HEK293T (cell line): Measurements from ENCODE around the gene SCLY.
"Not testable (repeated sequence)": the region's sequence is repeated elsewhere in the genome, so short reads cannot be mapped to it uniquely, and the experiment has no call there.

Experiments used
- CTCF ChIA-PET: fragments of 350-600 bp; formaldehyde crosslinking; extraction: SDS; loops from one replicate; lab custom pipeline; 2021; ENCODE audit warnings: antibody characterized with exemption, inconsistent platforms; lab: Yijun Ruan, JAX
- POLR2A ChIA-PET: fragments of 350-600 bp; formaldehyde crosslinking; extraction: SDS; loops from one replicate; lab custom pipeline; 2020; ENCODE audit warnings: antibody characterized with exemption, inconsistent platforms; lab: Yijun Ruan, JAX
- DNase-seq: peaks from one replicate; pipeline ENCODE4 v3.0.0; 2012; ENCODE audit warnings: mixed read lengths; ENCODE audit errors: extremely low spot score
- ARNT ChIP-seq: fragments of 450-650 bp; IDR thresholded peaks from 2 replicates; pipeline ENCODE4 v1.6.1; 2017; ENCODE audit warnings: mild to moderate bottlenecking
- BHLHE40 ChIP-seq: fragments of 450-650 bp; IDR thresholded peaks from 2 replicates; pipeline ENCODE4 v1.6.1; 2016; ENCODE audit warnings: mild to moderate bottlenecking, moderate library complexity, borderline replicate concordance
- CTBP1 ChIP-seq: fragments of 450-650 bp; IDR thresholded peaks from 2 replicates; pipeline ENCODE4 v1.6.1; 2016; ENCODE audit warnings: borderline replicate concordance
- ELF4 ChIP-seq: fragments of 450-650 bp; IDR thresholded peaks from 2 replicates; pipeline ENCODE4 v1.6.1; 2017; ENCODE audit warnings: antibody characterized with exemption
- FOXA1 ChIP-seq: fragments of 450-650 bp; IDR thresholded peaks from 2 replicates; pipeline ENCODE4 v1.6.1; 2016; ENCODE audit warnings: mild to moderate bottlenecking
- FOXK2 ChIP-seq: fragments of 450-650 bp; IDR thresholded peaks from 2 replicates; pipeline ENCODE4 v1.6.1; 2016; ENCODE audit warnings: mild to moderate bottlenecking
- FOXM1 ChIP-seq: fragments of 450-650 bp; IDR thresholded peaks from 2 replicates; pipeline ENCODE4 v1.6.1; 2017; ENCODE audit warnings: mild to moderate bottlenecking, borderline replicate concordance
- HDGF ChIP-seq: fragments of 450-650 bp; IDR thresholded peaks from 2 replicates; pipeline ENCODE4 v1.6.1; 2017; ENCODE audit warnings: antibody characterized with exemption, borderline replicate concordance
- L3MBTL2 ChIP-seq: fragments of 450-650 bp; conservative IDR thresholded peaks from 2 replicates; pipeline ENCODE4 v1.6.1; 2016; ENCODE audit warnings: mild to moderate bottlenecking
- LEF1 ChIP-seq: fragments of 450-650 bp; IDR thresholded peaks from 2 replicates; pipeline ENCODE4 v1.6.1; 2017; ENCODE audit warnings: mild to moderate bottlenecking, borderline replicate concordance
- NFRKB ChIP-seq: fragments of 450-650 bp; IDR thresholded peaks from 2 replicates; pipeline ENCODE4 v1.6.1; 2016; ENCODE audit warnings: mild to moderate bottlenecking, moderate library complexity
- SP1 ChIP-seq: fragments of 450-650 bp; IDR thresholded peaks from 2 replicates; pipeline ENCODE4 v1.6.1; 2017
- SUZ12 ChIP-seq: fragments of 450-650 bp; IDR thresholded peaks from 2 replicates; pipeline ENCODE4 v1.6.1; 2016; ENCODE audit warnings: mild to moderate bottlenecking
- TARDBP ChIP-seq: fragments of 450-650 bp; IDR thresholded peaks from 2 replicates; pipeline ENCODE4 v1.6.1; 2016
- ZNF384 ChIP-seq: fragments of 450-650 bp; IDR thresholded peaks from 2 replicates; pipeline ENCODE4 v1.6.1; 2016
- TF ChIP-seq, protein P1 (sequence below): fragments of 450-650 bp; IDR thresholded peaks from 2 replicates; pipeline ENCODE4 v1.6.1; 2016

Gene SCLY

GRCh38 chr2:238045575-238045974 lies 15.2 kb upstream of the SCLY start:
- CTCF ChIA-PET: no interaction called here
- DNase-seq: no peak
- POLR2A ChIA-PET: no interaction called here

DNA sequence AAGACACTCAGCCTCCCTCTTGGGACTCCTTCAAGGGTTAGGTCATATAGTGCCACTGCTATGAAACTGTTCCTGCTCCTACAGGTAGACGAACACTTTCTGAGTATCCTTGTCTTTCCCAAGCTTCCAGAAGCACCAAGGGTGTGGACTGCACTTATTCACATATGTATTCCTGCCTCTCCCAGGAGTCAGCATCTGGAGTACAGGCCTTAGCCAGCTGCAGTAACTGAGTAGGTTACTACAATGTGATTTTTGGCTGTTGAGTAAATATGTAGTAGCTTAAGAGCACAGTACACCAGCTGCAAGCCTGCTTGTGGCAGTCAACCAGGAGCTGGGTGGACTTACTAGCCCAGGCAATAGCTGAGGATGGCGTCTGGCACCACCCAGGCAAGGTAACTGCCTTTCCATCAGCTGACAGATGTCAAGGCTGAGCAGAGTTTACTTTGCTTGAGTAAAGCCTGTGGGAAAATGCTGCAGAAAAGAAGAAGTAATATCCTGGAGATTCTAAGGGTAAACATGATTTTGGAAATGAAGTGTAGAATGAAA lies 14.0 kb upstream of the SCLY start:
- ChIA-PET POLR2A (no interaction called here), CTCF (no interaction called here)
- no peak for TF ChIP-seq BHLHE40
- no peak for TF ChIP-seq LEF1
- TF ChIP-seq FOXA1: no peak
- no peak for TF ChIP-seq TARDBP
- TF ChIP-seq SUZ12: no peak
- no peak for TF ChIP-seq FOXK2
- TF ChIP-seq, protein P1, sequence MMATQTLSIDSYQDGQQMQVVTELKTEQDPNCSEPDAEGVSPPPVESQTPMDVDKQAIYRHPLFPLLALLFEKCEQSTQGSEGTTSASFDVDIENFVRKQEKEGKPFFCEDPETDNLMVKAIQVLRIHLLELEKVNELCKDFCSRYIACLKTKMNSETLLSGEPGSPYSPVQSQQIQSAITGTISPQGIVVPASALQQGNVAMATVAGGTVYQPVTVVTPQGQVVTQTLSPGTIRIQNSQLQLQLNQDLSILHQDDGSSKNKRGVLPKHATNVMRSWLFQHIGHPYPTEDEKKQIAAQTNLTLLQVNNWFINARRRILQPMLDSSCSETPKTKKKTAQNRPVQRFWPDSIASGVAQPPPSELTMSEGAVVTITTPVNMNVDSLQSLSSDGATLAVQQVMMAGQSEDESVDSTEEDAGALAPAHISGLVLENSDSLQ: no peak
- TF ChIP-seq HDGF: no peak
- no peak for TF ChIP-seq SP1
- no peak for TF ChIP-seq CTBP1
- no peak for TF ChIP-seq FOXM1
- no peak for TF ChIP-seq NFRKB
- TF ChIP-seq ELF4: no peak
- TF ChIP-seq ARNT: no peak
- TF ChIP-seq ZNF384: no peak
- no peak for TF ChIP-seq L3MBTL2

More at GRCh38 chr2:238045575-238045974, 15.2 kb upstream of the SCLY start:
- no peak for TF ChIP-seq NFRKB
- TF ChIP-seq HDGF: no peak
- TF ChIP-seq SUZ12: no peak
- TF ChIP-seq LEF1: no peak
- TF ChIP-seq, protein P1: no peak
- no peak for TF ChIP-seq ZNF384
- TF ChIP-seq ARNT: no peak
- no peak for TF ChIP-seq SP1
- TF ChIP-seq FOXA1: no peak
- TF ChIP-seq FOXM1: no peak
- no peak for TF ChIP-seq TARDBP
- no peak for TF ChIP-seq CTBP1
- no peak for TF ChIP-seq ELF4
- TF ChIP-seq BHLHE40: no peak
- no peak for TF ChIP-seq L3MBTL2
- no peak for TF ChIP-seq FOXK2

DNA sequence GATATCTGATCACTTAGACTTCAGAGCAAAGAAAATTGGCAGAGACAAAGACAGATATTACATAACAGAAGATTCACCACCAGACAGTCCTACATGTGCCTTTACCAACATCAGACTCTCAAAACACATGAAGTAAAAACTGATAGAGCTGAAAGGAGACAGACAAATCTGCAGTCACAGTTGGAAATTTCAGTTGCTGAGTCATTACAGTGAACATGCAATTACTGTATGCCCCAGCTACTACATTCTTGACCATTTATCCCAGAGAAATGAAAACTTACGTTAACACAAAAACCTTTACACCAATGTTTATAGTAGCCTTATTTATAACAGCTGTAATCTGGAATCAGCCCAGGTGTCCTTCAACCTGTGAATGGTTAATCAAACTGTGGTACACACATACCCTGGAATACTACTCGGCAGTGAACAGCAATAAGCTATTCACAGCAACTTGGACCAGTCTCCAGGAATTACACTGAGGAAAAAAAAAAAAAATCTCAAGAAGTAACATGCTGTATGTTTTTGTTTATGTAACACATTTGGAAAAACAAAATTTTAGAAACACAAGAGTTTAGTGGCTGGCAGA lies 7.5 kb upstream of the SCLY start:
- DNase-seq: no peak
- TF ChIP-seq, protein P1: no peak
- no peak for TF ChIP-seq ZNF384
- no peak for TF ChIP-seq SP1
- TF ChIP-seq CTBP1: no peak
- no peak for TF ChIP-seq LEF1
- TF ChIP-seq NFRKB: no peak
- TF ChIP-seq FOXK2: no peak
- TF ChIP-seq L3MBTL2: no peak
- no peak for TF ChIP-seq FOXM1
- no peak for TF ChIP-seq HDGF
- TF ChIP-seq FOXA1: no peak
- TF ChIP-seq ELF4: no peak
- no peak for TF ChIP-seq BHLHE40
- CTCF ChIA-PET: interaction anchor here (0.6 kb wide), 1 partner anchor 1162 kb away, joined by 5 read pairs; no protein-coding TSS in a partner anchor
- POLR2A ChIA-PET: interaction anchor here (1.0 kb wide), 1 partner anchor 9 kb away, joined by 4 read pairs; no protein-coding TSS in a partner anchor

More for the DNA sequence above, 14.0 kb upstream of the SCLY start:
- DNase-seq: no peak

GRCh38 chr2:238055841-238056240 lies 5.0 kb upstream of the SCLY start:
- TF ChIP-seq, protein P1: no peak
- TF ChIP-seq BHLHE40: no peak
- no peak for TF ChIP-seq TARDBP
- no peak for TF ChIP-seq FOXK2
- no peak for TF ChIP-seq ARNT
- TF ChIP-seq ZNF384: no peak
- TF ChIP-seq CTBP1: no peak
- TF ChIP-seq ELF4: no peak
- no peak for TF ChIP-seq FOXA1
- TF ChIP-seq SP1: no peak
- no peak for TF ChIP-seq FOXM1
- TF ChIP-seq NFRKB: no peak
- TF ChIP-seq LEF1: no peak
- TF ChIP-seq HDGF: no peak
- TF ChIP-seq L3MBTL2: no peak
- TF ChIP-seq SUZ12: no peak
- POLR2A ChIA-PET: no interaction called here
- no peak for DNase-seq
- CTCF ChIA-PET: no interaction called here

- DNase-seq, CTCF ChIA-PET: not testable (repeated sequence)
- POLR2A ChIA-PET: interaction anchor here (0.8 to 1.1 kb wide), 2 partner anchors 14 to 15 kb away, joined by 3 read pairs; no protein-coding TSS in a partner anchor
Measured at GRCh38 chr2:238057696-238058575, 2.9 kb upstream of the SCLY start.
